Retinal pigment epithelial cell (primary cell): Measurements from ENCODE around the gene RAD1.

Experiments used
- DNase-seq: peaks from one replicate; pipeline ENCODE4 v3.0.0-alpha.2; 2010; ENCODE audit warnings: low read depth
- H3K4me3 ChIP-seq: 2 replicates; pipeline ENCODE4 v1.5.1; 2011; ENCODE audit warnings: mild to moderate bottlenecking, low read length, control low read depth, moderate library complexity
- TF ChIP-seq, protein P1 (sequence below): conservative IDR thresholded peaks from 2 replicates; pipeline ENCODE4 v1.5.1; 2011; ENCODE audit warnings: low read depth, low read length, control low read depth, inconsistent platforms

Gene RAD1

DNA sequence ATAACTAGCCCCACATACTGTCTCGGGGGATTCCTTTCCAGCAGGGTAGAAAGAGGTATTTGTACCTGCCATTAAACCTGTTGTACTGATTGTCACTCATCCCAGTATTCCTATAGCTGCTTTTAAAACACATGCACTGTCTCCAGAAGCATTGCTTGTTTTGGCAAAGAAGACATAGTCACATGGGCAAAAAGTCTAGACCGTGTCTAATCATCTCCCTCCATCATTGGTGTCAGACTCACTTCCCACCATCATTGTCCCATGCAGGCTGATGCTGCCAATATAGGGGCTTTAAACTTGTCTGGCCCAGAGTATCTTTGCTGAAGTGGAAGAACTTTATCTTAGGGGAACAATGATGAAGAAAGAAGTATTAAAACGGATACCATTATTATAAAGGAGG lies 26.6 kb upstream of the RAD1 start:
- no peak for DNase-seq
- H3K4me3 ChIP-seq: no peak overlapping the region
- TF ChIP-seq, protein P1, sequence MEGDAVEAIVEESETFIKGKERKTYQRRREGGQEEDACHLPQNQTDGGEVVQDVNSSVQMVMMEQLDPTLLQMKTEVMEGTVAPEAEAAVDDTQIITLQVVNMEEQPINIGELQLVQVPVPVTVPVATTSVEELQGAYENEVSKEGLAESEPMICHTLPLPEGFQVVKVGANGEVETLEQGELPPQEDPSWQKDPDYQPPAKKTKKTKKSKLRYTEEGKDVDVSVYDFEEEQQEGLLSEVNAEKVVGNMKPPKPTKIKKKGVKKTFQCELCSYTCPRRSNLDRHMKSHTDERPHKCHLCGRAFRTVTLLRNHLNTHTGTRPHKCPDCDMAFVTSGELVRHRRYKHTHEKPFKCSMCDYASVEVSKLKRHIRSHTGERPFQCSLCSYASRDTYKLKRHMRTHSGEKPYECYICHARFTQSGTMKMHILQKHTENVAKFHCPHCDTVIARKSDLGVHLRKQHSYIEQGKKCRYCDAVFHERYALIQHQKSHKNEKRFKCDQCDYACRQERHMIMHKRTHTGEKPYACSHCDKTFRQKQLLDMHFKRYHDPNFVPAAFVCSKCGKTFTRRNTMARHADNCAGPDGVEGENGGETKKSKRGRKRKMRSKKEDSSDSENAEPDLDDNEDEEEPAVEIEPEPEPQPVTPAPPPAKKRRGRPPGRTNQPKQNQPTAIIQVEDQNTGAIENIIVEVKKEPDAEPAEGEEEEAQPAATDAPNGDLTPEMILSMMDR: no peak

DNA sequence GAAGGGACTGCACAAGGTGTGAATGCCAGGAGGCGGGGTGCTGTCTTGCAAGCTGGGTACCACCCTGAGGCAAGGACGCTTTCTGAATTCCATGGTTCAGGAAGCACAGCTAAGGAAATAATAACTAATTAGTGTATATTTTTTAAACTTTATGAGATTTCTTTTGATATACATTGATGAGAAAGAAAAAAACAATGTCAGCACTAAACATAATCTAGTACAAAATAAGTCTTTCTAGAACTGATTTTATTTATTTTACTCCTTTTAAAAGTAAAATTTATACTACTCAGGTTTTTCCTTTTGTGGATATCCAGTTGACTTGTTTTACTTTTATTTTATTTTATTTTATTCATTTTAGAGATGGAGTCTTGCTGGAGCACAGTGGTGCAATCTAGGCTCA lies 17.6 kb upstream of the RAD1 start:
- TF ChIP-seq, protein P1: no peak
- no peak for DNase-seq
- H3K4me3 ChIP-seq: no peak overlapping the region

DNA sequence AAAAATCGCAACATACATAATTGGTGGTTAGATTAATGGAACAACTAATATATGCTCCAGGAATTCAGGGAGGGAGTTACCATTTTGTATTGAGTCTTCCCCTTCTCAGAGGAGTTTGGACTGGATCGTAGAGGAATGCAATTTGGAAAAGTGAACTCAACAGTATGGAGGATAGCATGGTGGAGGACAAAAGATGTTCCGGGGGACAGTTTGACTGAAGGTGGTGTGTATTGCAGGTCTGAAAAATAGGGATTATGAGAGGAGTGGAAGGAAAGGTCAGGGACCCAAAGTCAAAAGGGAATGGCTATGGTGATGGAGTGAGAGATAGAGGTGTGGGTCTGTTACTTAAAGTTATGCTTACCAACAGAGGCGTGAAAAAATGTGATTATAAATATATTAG lies 15.6 kb upstream of the RAD1 start:
- DNase-seq: no peak
- peak overlapping the region; percentile 81 for H3K4me3 ChIP-seq
- TF ChIP-seq, protein P1: no peak

DNA sequence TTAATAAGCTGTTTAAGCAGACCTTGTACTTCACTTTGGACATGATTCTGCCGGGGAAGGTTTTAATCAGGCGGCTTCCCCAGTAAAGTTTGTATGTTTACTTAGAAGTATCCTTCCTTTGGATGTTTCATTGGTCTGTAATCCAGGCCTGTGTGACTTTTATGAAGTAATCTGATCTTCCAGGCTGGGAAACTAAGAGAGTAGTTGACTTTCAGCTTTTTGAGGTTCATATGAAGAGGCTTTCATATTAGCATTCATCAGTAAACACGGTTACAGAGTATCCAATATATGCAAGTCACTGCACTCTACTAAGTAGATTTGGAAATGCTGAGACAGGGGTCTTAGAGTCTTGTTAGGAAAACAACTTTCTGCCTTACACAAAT lies 15.1 kb upstream of the RAD1 start:
- H3K4me3 ChIP-seq: peak overlapping the region; percentile 81
- no peak for DNase-seq
- TF ChIP-seq, protein P1: no peak

DNA sequence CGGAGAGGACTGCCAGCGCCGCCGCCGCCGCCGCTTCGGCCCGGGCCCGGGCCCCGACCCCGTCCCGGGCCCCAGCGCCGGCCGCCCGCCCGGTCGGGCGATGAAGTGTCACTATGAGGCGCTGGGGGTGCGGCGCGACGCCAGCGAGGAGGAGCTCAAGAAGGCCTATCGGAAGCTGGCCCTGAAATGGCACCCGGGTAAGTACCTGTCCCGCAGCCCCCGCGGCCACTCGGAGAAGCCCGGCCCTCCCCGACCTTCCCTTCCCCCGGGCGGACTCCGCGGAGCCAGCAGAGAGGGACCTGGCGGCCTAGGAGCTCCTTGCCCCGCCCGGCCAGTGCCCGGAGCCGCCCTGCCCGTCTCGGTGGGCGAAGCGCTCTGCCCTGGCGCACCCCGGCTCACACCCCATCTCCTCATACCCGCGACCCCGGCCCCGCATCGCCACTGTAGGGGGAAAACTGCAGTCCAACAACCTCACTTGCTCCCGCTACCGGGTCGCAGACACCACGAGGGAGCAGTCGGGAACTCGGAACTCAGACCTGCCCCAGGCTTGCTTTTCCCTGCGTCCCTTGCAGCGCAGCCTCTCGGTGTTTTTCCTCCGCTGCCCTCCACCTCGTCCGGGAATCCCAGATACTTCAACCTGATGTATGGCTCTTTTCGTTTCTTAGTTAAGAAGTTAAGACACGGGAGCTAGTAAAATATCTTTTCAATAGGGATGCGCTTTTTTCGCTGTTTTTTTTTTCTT lies 14.6 kb upstream of the RAD1 start:
- peak overlapping the region; percentile 81 for H3K4me3 ChIP-seq
- TF ChIP-seq, protein P1: no peak

DNA sequence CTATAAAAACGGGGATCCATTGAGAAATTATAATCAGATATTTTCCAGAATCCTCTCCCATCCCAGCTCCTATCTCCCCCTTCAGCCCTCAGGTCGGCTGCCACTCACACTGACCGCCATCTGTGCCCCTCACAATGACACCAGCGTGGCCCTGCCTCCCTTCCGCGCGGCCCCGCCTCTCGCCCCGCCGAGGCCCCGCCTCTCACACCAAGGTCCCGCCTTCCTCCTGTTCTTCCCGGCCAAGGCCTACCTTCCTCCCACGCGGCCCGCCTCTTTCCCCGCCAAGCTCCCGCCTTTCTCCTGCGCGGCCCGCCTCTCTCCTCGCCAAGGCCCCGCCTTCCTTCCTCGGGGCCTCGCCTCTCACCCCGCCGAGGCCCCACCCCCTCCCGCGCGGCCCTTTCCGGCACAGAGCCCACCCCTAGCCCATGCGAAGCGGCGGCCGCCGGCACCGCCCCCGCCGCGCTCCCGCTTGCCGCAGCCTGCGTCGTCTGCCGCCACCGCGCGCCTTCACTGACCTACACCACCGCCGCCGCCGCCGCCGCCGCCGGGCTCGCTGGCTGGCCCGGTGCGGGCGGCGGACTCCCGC lies 13.9 kb upstream of the RAD1 start, which contains the start of gene DNAJC21:
Gene DNAJC21 (plus strand): TSS at position 426 of the 586 bp plus-strand sequence. CDS start 261 bp downstream, outside the sequence.
- DNase-seq: peak; percentile 81
- H3K4me3 ChIP-seq: peak within 1 kb of the TSS; percentile 81
- TF ChIP-seq, protein P1: no peak

More for the DNA sequence above, 14.6 kb upstream of the RAD1 start:
- DNase-seq: no peak

DNA sequence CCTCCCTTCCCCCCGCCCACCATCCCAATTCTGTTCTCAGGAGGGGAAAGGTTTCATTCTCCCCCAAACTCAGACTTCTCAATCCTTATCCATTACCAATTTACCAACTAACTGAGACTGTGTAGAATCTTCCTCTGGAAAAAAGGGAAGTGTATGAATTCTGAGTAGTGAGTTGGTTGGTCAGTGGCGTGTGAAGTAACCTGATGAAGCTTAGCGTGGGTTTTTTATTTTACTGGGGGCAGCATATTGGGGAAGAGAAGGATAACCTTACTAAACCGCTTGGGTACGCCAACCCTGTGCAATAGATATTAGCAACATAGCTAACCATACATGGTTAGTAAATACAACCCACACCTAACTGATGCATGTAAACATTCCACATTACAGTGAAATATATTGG lies 13.0 kb upstream of the RAD1 start:
- H3K4me3 ChIP-seq: no peak overlapping the region
- TF ChIP-seq, protein P1: no peak
- DNase-seq: no peak
